GM12892 (cell line): Measurements from ENCODE around the gene USP46.
A peak's percentile ranks its signal among the peaks of the same experiment; 100 is the strongest.

Experiments used
- DNase-seq: peaks from one replicate; pipeline ENCODE4 v3.0.0; 2011; ENCODE audit not compliant: insufficient read length
- FAIRE-seq: peaks from 2 replicates; lab custom pipeline; 2011; peaks lifted over from hg19 to GRCh38; lab: Jason Lieb, UNC
- POLR2A ChIP-seq: IDR thresholded peaks from 2 replicates; pipeline ENCODE4 v1.6.1; 2011; ENCODE audit warnings: low read depth, low read length, control low read depth
- POLR2AphosphoS5 ChIP-seq: IDR thresholded peaks from 2 replicates; pipeline ENCODE4 v1.6.1; 2011; ENCODE audit warnings: low read depth, low read length, control low read depth
- TAF1 ChIP-seq: IDR thresholded peaks from 2 replicates; pipeline ENCODE4 v1.6.1; 2011; ENCODE audit warnings: low read depth, mild to moderate bottlenecking, control low read depth, low read length, borderline replicate concordance

The USP46 gene

GRCh38 chr4:52560844-52561280 lies 98.2 kb downstream of the USP46 start:
- no peak for DNase-seq
- FAIRE-seq, result no peak
- TF ChIP-seq POLR2A (no peak), TAF1 (no peak), POLR2AphosphoS5 (no peak)

- DNase-seq (no peak), FAIRE-seq (no peak)
- TF ChIP-seq POLR2A, result no peak
- no peak for TF ChIP-seq POLR2AphosphoS5
- no peak for TF ChIP-seq TAF1
Observed at GRCh38 chr4:52555356-52555716, 103.8 kb downstream of the USP46 start.

- DNase-seq (no peak), FAIRE-seq (no peak)
Observed at GRCh38 chr4:52554612-52555355, 104.3 kb downstream of the USP46 start.

GRCh38 chr4:52552778-52553177 lies 106.3 kb downstream of the USP46 start:
- DNase-seq, result no peak
- no peak for FAIRE-seq
- no peak for TF ChIP-seq POLR2A
- no peak for TF ChIP-seq POLR2AphosphoS5
- no peak for TF ChIP-seq TAF1

More at GRCh38 chr4:52554612-52555355, 104.3 kb downstream of the USP46 start:
- TF ChIP-seq POLR2A (no peak), TAF1 (no peak), POLR2AphosphoS5 (no peak)

DNA sequence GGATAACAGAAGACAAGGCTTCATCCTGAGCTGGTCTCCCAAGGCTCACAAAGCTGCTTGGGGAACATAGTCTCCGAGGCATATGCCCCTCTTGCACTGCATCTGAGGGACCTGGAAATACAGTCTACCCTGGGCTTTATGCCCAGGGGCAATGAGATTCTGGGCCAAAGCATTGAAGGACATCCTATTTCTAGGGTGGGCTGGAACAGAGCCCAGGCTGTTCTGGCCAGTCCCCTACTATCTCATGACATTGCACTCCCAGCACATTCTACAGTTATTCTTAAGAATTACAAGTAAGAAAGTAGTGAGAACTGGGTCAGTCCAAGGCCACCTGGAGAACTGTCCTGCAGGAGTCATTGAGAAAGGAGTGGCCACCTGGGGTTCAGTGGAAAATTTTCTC lies 107.6 kb downstream of the USP46 start:
- no peak for FAIRE-seq
- TF ChIP-seq TAF1 (no peak), POLR2AphosphoS5 (no peak), POLR2A (no peak)
- no peak for DNase-seq

DNA sequence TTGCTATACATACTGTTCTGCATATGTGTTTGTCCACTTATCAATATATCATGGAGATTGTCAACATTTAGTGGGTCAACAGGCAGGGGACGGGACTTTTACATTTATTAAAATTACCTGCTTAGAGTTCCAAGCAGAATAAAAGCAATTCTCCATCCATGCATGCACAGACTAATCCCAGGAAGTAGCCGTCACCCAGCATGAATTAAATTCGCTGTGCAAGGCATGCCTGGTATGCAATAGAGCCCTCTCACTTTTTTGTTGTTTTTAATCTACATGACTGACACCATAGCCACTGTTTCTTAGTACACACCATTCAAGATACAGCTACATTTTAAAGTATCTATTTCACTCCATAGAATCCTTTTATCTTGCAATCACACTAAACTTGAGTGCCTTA lies 108.9 kb downstream of the USP46 start:
- TF ChIP-seq POLR2A, result no peak
- no peak for TF ChIP-seq TAF1
- no peak for TF ChIP-seq POLR2AphosphoS5
- FAIRE-seq (no peak), DNase-seq (no peak)

DNA sequence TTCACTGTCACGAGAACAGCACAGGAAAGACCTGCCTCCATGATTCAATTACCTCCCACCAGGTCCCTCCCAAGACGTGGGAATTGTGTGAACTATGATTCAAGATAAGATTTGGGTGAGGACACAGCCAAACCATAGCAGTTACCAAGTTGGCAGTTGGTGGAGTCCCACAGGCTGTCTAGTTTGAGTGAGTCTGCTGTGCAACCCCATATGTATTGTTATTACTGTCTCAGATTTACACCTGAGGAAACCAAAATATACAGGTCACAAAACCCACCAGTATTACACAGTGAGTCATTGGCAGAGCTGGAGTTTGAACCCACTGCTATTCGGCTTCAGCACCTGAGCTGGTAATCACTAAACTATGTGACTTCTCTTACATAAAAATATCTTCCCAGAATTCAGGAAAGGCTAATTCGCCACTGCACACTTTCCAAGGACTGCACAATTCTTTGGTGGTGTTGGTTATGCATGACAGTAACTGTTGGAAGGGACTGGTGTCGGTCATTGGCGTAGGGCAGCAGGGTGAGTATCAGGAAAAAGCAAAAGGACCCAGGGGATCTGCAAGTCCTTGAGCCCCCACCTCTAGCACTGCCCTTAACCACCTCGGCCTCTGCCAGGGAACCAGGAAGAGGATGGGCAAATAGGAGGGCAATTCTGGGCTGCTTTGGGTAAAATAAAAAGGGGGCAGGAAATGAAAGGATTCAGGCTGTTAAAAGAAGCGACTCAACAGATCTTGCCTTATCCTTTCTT lies 110.1 kb downstream of the USP46 start:
- FAIRE-seq (no peak), DNase-seq (no peak)
- no peak for TF ChIP-seq POLR2A
- no peak for TF ChIP-seq POLR2AphosphoS5
- TF ChIP-seq TAF1, result no peak

- no peak for TF ChIP-seq POLR2AphosphoS5
- TF ChIP-seq POLR2A, result no peak
- no peak for TF ChIP-seq TAF1
- no peak for FAIRE-seq
- DNase-seq, result no peak
Observed at GRCh38 chr4:52546449-52546848, 112.7 kb downstream of the USP46 start.

GRCh38 chr4:52545099-52546069 lies 113.7 kb downstream of the USP46 start:
- no peak for TF ChIP-seq TAF1
- TF ChIP-seq POLR2AphosphoS5, result no peak
- TF ChIP-seq POLR2A, result no peak
- DNase-seq (peak; percentile 34), FAIRE-seq (peak; percentile 88)
